AML-193 (cell line): ENCODE results near the gene RALGPS2.

Experiments
- DNase-seq, 2 experiments: peaks; one replicate each; lab custom pipeline; 2025; lab: John Stamatoyannopoulos, UW

Gene RALGPS2, protein sequence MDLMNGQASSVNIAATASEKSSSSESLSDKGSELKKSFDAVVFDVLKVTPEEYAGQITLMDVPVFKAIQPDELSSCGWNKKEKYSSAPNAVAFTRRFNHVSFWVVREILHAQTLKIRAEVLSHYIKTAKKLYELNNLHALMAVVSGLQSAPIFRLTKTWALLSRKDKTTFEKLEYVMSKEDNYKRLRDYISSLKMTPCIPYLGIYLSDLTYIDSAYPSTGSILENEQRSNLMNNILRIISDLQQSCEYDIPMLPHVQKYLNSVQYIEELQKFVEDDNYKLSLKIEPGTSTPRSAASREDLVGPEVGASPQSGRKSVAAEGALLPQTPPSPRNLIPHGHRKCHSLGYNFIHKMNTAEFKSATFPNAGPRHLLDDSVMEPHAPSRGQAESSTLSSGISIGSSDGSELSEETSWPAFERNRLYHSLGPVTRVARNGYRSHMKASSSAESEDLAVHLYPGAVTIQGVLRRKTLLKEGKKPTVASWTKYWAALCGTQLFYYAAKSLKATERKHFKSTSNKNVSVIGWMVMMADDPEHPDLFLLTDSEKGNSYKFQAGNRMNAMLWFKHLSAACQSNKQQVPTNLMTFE

DNA sequence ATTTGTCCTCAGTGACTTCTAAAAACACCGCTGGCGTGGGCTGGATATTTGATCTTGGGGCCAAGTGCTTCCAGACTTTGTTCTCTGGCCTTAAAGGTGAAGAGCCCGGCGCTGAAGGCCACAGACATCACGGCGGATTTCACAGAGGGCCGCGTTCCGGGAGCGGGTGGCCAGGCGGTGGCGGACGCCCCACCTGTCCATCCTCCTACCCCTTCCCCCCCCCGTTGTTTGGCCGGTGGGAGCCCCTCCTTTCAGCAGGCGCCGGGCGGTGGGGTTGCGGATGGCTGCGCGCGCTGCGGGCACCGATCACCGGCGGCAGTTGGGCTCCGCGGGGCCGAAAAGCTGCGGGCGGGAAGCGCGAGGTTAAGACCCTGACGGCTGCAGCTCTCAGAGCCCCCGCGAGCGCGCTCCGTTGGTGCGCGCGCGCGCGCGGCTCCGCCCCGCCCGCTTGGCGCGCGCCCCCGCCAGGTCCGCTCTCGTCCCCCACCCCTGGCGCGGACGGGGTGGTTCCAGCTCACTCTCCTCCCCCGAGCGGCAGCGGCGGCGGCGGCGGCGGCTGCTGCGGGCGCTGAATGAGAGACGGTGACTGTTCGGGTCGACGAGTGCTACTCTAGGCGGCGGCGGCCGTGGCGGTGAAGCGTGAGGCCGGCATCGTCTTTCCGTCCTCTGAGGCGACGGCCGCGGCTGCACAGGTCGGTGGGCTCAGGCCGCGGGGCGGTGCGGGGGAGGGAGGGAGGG, at the start of gene RALGPS2:
Gene RALGPS2 (plus strand): TSS at position 517 of the 738 bp plus-strand sequence. CDS start 51,521 bp downstream, outside the sequence.
- peak; percentile 21 to 47 for DNase-seq

DNA sequence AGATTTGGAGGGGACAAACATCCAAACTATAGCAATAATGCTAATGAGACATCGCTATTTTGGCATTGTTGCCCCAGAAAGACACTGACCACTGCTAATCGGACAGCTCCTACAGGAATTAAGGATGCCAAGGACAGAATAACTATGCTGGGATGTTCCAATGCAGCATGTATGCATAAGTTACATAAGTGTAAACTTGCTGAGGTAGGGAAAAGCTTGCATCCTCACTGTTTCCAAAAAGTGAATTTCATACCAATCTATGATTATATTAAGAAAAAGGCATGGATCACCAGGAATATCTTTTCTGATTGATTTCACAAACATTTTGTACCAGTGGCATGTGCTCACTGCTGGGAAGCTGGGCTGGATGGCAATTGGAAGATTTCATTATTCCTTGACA, 45.8 kb upstream of the RALGPS2 start:
- no peak for DNase-seq

DNA sequence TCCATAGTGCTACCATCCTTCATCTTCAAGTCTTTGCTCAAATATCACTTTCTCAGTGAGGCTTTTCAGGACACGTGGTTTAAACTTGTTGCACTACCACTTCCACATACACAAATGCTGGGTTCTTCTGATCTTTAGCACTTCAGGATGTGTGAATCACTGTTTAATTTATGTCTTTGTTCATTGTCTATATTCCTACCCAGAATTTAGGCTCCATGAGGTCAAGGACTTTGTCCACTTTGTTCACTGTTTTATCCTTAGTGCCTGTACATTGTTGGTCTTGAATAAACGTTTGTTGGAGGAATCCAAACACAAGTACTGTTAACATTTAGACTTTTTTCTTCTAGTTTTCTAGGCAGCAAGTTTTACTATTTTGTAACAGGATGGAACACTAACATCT, 42.6 kb upstream of the RALGPS2 start:
- no peak for DNase-seq

DNA sequence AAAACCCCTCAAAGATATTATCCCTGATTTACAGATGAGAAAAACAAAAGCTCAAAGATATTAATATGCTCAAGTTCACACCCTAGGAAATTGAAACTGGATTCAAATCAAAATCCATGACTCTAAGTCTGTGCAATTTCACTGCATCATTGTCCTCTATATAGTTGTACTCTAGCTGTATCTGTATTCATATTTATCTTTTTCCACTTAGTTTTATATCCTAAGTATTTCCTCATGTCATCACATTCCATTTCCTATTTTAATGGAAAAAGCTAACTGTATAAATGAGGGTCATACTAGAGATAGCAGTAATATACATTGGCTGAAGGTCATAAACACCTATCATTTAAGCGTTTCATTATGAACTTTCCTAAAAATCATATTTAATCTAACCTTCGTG, 42.2 kb upstream of the RALGPS2 start:
- no peak for DNase-seq

DNA sequence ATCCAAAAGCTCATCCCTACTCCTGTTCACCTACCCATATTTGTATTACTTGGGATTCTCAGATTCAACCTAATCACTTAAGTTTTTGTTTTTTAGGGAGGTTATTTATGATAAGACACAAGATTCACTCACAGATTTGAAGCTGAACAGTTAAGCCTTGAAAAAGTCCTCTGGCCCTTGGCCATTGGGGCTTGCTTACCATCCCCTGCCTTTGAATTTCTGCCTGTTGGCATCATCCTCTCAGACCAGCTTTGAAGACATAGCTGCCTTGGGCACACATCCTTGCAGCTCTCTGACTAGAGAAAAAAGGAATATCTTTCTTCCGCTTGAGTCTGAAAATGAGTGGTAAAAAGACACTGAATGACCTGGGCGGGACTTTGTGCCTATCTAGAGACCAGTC, 41.8 kb upstream of the RALGPS2 start:
- DNase-seq, result no peak

DNA sequence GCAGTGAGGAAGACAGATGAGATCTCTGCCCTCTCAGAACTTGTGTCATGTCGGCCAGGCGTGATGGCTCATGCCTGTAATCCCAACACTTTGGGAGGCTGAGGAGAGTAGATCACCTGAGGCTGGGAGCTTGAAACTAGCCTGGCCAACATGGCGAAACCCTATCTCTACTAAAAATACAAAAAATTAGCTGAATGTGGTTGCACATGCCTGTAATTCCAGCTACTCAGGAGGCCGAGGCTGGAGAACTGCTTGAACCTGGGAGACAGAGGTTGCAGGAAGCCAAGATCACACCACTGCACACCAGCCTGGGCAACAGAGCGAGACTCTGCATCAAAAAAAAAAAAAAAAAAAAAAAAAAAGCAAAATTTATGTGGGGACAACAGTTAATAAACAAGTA, 40.9 kb upstream of the RALGPS2 start:
- DNase-seq, result no peak

DNA sequence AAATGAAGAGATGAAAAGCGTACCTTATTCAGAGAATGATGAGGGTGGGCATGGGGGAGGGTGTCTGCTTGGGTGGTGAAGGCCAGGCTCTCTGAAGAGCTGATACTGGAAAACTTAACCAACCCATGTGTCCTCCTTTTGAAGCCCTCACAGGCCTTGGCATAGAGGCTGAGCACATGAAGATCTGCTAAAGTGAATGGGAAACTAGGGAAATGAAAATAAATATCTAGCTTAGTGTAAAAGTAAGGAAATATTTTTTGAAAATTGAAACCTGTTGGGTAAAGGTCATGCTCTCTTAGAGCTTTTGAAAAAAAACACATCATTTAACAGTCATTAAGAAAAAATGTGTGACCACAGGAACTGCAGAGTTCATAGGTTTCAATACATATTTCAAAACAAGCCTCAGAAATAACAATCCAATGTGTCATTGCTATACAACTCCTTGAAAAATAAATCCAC, 40.5 kb upstream of the RALGPS2 start:
- DNase-seq, result no peak

DNA sequence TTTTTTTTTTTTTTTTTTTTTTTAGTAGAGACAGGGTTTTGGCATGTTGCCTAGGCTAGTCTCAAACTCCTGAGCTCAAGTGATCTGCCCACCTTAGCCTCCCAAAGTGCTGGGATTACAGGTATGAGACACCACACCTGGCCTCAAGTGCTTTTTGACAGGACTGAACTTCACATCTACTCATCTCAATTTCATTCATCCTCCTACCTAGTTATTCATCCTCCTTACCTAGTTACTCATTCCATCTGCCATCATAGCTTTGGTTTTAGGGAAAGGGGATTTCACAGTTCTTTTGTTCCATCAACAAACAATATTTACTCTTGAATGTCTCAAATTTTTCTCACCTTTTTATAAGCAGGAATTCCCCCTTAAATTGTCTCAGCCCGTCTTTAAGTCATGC, 38.6 kb upstream of the RALGPS2 start:
- no peak for DNase-seq

DNA sequence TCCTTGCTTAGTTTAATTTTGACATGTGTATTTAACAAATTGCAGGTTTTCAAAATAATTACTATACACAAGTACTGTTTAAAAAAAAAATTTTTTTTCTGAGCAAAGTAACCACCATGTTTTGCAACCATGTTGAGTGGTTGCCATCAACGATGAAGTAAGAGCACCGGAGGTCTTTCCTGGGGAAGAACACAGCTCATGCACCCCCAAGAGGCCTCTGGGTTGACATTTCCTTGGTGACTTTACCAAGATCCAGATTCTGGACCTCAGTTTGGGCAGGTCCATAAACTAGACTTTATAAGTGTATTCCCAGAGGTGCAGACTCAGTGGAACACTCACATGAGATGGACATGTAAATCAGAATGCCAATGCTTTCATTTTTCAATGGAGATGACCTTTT, 36.8 kb upstream of the RALGPS2 start:
- no peak for DNase-seq

DNA sequence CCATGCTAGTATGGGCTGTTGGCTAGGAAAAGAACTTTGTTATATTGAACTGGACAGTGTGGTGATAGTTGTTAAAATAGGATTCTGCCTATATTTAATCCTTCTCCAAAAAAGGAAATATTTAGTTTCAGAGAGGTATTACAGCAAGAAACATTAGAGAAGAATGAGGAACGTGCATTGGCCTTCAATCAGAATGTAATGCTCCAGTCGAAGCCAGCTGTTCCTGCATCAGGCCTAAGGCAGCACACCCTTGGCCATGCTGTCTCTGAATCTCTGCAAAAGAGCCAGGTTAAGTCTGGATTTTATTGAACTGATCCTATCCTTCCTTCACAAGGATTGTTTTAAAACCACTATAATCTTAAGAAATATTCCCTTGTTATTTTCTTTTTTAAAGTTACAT, 35.3 kb upstream of the RALGPS2 start:
- no peak for DNase-seq

DNA sequence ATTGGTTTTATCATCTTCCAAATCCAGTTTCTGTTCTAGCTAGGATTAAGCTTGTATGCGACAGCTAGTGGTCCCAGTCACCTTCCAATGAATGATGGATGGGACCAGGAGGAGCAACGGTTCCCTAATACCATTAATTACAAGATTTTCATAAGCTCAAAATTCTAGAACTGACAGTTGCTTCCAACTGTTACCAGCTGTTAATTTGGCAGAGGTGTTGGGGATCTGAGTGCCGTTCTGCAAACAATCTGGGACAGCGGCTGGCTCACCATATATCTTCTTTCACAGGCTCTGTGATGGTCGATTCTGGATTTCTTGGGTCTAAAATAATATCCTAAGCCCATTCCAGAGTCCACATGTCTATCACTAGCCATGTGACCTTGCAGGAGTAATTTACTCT, 34.5 kb upstream of the RALGPS2 start:
- no peak for DNase-seq

DNA sequence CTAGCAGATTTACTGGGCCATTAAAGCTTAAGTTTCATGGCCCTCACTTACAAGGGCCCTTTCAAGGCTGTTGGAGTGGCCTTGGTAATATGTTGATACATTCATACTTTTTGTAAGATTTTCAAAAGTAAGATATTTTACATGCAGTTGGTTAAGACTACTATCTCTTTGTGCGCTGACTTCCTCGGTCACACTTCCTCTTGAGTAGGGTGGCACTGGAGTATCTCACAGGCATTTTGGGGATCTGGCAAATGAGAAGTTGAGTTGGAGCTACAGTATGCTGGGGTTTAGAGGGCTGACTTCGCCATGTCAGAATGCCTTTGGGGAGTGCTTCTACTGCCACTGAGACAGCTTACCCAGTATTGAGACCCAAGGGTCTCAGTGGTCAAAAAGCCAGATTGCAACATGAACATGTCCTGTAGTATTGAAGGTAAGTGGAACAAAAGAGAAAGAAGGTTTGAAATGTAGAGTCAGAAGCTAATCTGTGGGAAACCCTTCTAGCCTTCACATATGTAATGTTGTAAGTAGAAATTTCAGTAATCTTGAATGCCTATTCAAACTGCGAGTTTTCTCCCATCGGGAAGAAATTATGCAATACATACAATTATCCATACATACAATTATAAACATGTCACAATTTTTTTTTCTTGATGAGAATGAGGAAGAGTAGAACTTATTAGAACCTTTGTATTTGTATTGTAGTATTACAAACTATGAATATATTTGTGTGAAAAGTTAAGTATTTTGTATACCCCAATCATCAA, 32.3 kb upstream of the RALGPS2 start:
- no peak for DNase-seq

DNA sequence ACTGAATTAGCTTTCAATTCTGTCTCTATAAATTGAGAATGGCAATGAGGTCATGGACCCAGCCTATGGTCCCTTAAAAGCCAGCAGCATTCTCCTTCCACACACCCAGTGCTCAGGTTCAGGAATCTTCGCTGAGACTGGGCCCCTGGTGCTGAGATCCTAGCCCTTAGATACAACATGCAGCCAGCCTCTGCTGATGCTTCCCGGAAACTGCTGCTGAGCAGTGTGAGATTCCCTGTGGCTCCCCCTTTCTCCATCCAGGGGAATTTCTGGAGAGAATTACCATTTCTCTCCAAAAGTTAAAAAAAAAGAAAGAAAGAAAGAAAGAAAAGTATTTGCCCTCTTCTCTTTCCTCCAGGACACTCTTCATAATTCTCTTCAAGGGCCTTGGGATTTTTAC, 31.7 kb upstream of the RALGPS2 start:
- no peak for DNase-seq

DNA sequence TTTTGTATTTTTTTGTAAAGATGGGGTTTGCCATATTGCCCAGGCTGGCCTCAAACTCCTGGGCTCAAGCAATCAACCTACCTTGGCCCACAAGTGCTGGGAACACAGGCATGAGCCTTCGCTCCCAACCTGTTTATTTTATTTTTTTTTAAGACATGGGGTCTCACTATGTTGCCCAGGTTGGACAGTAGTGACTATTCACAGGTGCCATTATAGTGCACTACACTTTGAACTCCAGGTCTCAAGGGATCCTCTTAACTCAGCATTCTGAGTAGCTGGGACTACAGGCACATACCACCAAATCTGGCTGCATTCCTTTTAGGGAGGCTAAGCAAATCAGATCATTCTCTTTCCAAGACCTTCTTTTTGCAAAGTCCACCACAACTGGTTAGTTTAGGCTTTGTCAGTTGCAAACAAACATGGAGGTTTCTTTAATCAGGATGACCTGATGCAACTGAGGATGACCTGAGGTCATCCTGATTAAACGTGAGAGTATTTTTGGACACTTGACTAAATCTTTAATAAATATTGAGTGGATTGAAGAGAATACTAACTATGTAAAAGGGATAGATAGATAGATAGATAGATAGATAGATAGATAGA, 30.0 kb upstream of the RALGPS2 start:
- no peak for DNase-seq

DNA sequence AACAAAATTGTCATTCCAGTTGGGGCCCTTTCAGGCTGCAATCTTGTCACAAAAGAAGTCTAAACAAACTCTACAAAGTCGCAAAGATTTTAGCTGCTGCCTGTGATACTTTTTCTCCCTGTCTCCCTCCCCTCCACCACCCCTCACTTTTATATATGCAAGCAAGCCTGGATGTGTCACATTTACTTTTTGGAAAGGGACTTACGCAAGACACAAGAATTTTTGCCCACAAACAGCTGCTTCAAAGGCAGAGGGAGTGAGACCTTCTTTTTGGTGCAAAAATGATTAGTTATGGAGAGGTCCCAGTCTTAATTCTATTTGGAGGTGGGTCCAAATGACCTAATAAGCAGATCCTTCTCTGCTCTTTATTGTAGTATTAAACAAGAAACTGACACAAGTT, 22.9 kb upstream of the RALGPS2 start:
- DNase-seq, result peak; percentile 9 to 34

DNA sequence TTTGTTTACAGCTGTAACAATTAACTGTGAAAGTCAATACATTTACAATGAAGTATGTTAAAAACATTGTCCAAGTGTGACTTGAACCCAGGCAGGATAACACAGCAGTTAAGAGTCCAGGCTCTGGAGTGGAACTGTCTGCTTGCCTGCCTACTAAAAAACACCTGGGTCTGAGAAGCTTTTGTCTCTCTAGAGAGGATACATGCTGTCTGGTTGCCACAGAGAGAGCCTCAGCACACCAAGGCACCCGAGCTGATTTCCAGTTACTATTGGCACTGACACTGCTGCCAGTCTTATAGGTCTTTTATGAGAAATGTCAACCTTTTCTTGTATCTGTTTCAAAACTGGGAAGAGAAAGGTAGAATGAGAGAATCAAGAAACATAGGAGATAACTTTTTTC, 20.2 kb upstream of the RALGPS2 start:
- no peak for DNase-seq

DNA sequence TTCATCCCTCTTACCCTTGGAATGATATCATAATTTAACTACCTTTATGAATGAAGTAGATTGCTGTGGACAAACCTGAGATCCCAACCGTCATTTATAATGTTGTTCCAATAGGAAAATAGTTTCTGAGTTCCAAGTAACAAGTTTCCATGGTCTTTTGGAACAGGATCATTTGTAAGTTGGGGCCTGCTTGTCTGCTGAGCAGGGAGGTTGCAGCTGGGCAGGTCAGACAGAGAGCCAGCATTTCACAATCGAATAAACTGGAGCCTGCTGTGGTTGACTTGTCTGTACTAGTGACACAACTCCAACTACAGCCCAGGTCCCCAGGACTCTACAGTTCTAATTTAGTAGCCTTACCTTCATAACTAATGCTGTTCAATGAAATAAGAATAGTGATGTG, 18.6 kb upstream of the RALGPS2 start:
- DNase-seq, result peak; percentile 53 to 55

DNA sequence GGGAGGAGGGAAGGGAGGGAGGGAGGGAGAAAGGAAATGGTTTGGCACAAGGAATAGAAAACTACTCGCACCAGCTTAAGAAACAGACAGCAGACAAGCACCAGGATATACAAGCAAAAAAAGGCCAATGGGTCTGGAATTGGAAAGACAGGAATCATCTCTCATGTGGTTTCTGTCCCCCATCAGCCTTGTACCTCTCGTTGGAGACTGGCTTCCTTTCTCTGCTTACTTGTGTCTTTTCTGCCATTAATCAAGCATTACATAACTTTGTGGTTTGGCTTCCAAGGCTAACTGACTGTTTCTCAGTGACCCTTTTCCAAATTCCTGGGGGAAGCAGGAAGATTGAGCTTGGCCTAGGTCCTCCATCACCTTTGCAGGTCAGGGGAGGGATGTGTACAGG, 11.8 kb upstream of the RALGPS2 start:
- DNase-seq, result no peak

DNA sequence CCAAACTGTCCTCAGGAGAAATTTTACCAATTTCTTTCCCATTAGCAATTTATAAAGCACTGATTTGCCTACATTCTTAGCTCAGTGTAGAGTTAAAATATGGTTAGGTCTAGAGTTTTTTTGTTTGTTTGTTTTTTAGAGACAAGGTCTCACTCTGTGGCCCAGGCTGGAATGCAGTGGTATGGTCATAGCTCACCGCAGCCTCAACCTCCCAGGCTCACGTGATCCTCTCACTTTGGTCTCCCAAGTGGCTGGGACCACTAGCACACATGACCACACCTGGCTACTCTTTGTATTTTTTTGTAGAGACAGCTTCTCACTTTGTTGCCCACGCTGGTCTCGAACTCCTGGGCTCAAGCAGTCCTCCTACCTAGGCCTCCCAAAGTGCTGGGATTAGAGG, 10.6 kb upstream of the RALGPS2 start:
- no peak for DNase-seq

DNA sequence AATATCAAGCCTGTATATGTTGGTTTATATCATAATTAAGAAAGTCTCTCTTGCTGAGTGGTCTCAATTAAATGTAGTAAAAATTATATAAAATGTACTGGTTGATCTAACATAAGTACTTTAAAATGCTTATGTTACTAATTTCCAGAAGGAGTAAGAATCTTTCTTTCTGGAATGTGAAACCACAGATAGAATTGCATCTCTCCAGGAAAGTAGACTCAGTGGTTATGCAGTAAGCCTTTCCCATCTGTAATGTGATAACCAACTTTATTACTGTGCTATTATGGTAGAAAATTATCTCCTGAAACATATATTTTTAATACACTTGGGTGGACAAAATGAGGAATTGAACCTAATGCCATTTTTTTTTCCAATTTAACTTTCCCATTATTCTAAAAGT, 8.9 kb upstream of the RALGPS2 start:
- DNase-seq, result no peak

DNA sequence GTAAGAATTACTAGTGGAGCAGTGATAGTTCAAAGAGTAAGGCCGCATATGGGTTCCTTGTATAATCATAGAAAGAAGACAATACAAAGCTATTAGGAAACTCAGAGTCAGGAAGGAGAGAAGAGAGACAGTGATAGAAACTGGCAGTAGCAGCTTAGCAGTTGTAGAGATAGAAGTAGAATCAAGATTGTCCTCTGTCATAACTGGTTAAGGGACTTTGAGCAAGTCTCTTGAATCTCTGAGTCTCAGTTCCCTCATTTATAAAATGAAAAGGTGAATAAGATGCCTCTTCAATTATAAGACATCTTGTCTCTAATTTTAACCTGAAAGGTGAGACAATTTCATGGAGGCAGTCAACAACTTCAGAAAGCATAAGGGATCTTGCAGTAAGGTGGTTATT, 6.5 kb upstream of the RALGPS2 start:
- DNase-seq, result no peak

DNA sequence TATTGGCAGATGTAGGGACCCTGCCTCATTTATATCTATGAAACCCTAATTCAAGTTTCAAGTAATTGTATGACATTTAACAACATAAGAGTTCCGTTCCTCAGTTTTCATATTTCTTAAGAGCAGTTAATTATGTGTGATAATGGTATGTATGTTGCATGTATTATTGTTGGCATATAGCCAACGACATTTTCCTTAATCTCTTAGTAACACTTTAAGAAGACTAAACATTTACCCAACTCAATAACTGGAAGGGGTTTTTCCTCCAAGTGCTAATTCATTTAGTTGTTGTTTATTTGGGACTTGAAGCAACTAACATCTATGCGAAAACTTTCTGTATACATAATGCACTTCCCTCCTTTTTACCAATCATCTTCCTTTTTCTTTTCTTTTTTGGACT, 1.5 kb upstream of the RALGPS2 start:
- DNase-seq, result no peak
